H9 (cell line): ENCODE measurements around the gene ZNF749. TPM values are rescaled to one million over a fixed set of nuclear protein-coding genes. Genes with fewer than 3 reads are reported as not detected.

ENCODE experiments used
- DNase-seq: peaks from one replicate; pipeline ENCODE4 v3.0.0-alpha.2; 2017
- H2AFZ ChIP-seq: one replicate; pipeline ENCODE4 v1.6.1; 2013; ENCODE audit warnings: mild to moderate bottlenecking, low read length, control low read depth, moderate library complexity
- H2AK5ac ChIP-seq: 2 replicates; pipeline ENCODE4 v1.6.1; 2013; ENCODE audit warnings: low read length, control low read depth, mixed read lengths; ENCODE audit not compliant: insufficient read length
- H2BK120ac ChIP-seq: one replicate; pipeline ENCODE4 v1.6.1; 2013; ENCODE audit warnings: low read depth, mild to moderate bottlenecking, low read length, control low read depth, inconsistent platforms; ENCODE audit not compliant: poor library complexity, severe bottlenecking
- H2BK12ac ChIP-seq: 2 replicates; pipeline ENCODE4 v1.6.1; 2013; ENCODE audit warnings: low read length, control low read depth, mixed read lengths, low read depth; ENCODE audit not compliant: insufficient read length
- H2BK15ac ChIP-seq: 2 replicates; pipeline ENCODE4 v1.6.1; 2013; ENCODE audit warnings: low read depth, low read length, control low read depth
- H2BK20ac ChIP-seq: one replicate; pipeline ENCODE4 v1.6.1; 2013; ENCODE audit warnings: low read depth, mild to moderate bottlenecking, low read length, control low read depth, inconsistent platforms; ENCODE audit not compliant: poor library complexity, severe bottlenecking
- H2BK5ac ChIP-seq: 2 replicates; pipeline ENCODE4 v1.6.1; 2013; ENCODE audit warnings: low read length, control low read depth, mixed read lengths; ENCODE audit not compliant: insufficient read length
- H3K14ac ChIP-seq: 2 replicates; pipeline ENCODE4 v1.6.1; 2013; ENCODE audit warnings: low read length, control low read depth; ENCODE audit not compliant: insufficient read depth
- H3K18ac ChIP-seq: 2 replicates; pipeline ENCODE4 v1.6.1; 2013; ENCODE audit warnings: low read depth, mild to moderate bottlenecking, mixed read lengths, low read length, control low read depth; ENCODE audit not compliant: insufficient read length
- H3K23ac ChIP-seq: 2 replicates; pipeline ENCODE4 v1.6.1; 2013; ENCODE audit warnings: low read length, control low read depth, mixed read lengths, low read depth; ENCODE audit not compliant: insufficient read length
- H3K23me2 ChIP-seq: 2 replicates; pipeline ENCODE4 v1.6.1; 2013; ENCODE audit warnings: low read depth, mild to moderate bottlenecking, mixed read lengths, low read length, control low read depth; ENCODE audit not compliant: insufficient read length, poor library complexity, severe bottlenecking
- H3K27ac ChIP-seq: 2 replicates; pipeline ENCODE4 v1.5.1; 2013; ENCODE audit warnings: low read length, control low read depth, mixed read lengths, low read depth; ENCODE audit not compliant: insufficient read length
- H3K27me3 ChIP-seq: 2 replicates; pipeline ENCODE4 v1.6.1; 2013; ENCODE audit warnings: low read length, control low read depth, inconsistent platforms; ENCODE audit not compliant: insufficient read depth
- H3K4ac ChIP-seq: 2 replicates; pipeline ENCODE4 v1.6.1; 2013; ENCODE audit warnings: low read depth, mild to moderate bottlenecking, control low read depth, inconsistent platforms, low read length, moderate library complexity
- H3K4me1 ChIP-seq: 2 replicates; pipeline ENCODE4 v1.6.1; 2013; ENCODE audit warnings: low read length, control low read depth, inconsistent platforms; ENCODE audit not compliant: insufficient read depth
- H3K4me2 ChIP-seq: 2 replicates; pipeline ENCODE4 v1.6.1; 2013; ENCODE audit warnings: low read length, control low read depth, mixed read lengths; ENCODE audit not compliant: insufficient read length, insufficient read depth
- H3K56ac ChIP-seq: 2 replicates; pipeline ENCODE4 v1.6.1; 2013; ENCODE audit warnings: low read depth, mild to moderate bottlenecking, mixed read lengths, low read length, control low read depth; ENCODE audit not compliant: insufficient read length
- H3K79me1 ChIP-seq: 2 replicates; pipeline ENCODE4 v1.6.1; 2013; ENCODE audit warnings: low read depth, mild to moderate bottlenecking, moderate library complexity, low read length, control low read depth, inconsistent platforms; ENCODE audit not compliant: insufficient read depth, poor library complexity, severe bottlenecking
- H3K79me2 ChIP-seq: 2 replicates; pipeline ENCODE4 v1.6.1; 2013; ENCODE audit warnings: low read length, control low read depth, inconsistent platforms; ENCODE audit not compliant: insufficient read depth
- H3K9ac ChIP-seq: 2 replicates; pipeline ENCODE4 v1.6.1; 2013; ENCODE audit warnings: low read length, control low read depth, mixed read lengths; ENCODE audit not compliant: insufficient read length; ENCODE audit errors: extremely low read depth
- H3K9me3 ChIP-seq: one replicate; pipeline ENCODE4 v1.6.1; 2013; ENCODE audit warnings: low read depth, low read length, inconsistent platforms; ENCODE audit not compliant: control insufficient read depth
- H3T11ph ChIP-seq: one replicate; pipeline ENCODE4 v1.6.1; 2013; ENCODE audit warnings: mild to moderate bottlenecking, low read length, control low read depth, inconsistent platforms
- H4K20me1 ChIP-seq: one replicate; pipeline ENCODE4 v1.6.1; 2013; ENCODE audit not compliant: control insufficient read depth, insufficient read length, insufficient read depth
- H4K5ac ChIP-seq: 2 replicates; pipeline ENCODE4 v1.6.1; 2013; ENCODE audit warnings: low read depth, mild to moderate bottlenecking, mixed read lengths, low read length, control low read depth; ENCODE audit not compliant: insufficient read length
- H4K8ac ChIP-seq: replicated peaks from 2 replicates; pipeline ENCODE4 v1.6.1; 2013; ENCODE audit warnings: low read length, control low read depth, mixed read lengths, low read depth; ENCODE audit not compliant: insufficient read length
- H4K91ac ChIP-seq: 2 replicates; pipeline ENCODE4 v1.6.1; 2013; ENCODE audit warnings: low read depth, mild to moderate bottlenecking, moderate library complexity, mixed read lengths, low read length, control low read depth; ENCODE audit not compliant: insufficient read length
- H3K27ac Mint-ChIP-seq, 3 experiments: 2 replicates in 2 of 3; 3 replicates in 1 of 3; pipeline ENCODE4 v1.8.0; 2020 to 2021; ENCODE audit warnings: mixed read lengths in 3 of 3, mild to moderate bottlenecking in 1 of 3, moderate library complexity in 1 of 3
- H3K27me3 Mint-ChIP-seq: 2 replicates; pipeline ENCODE4 v1.8.0; 2021; ENCODE audit warnings: low read depth, mild to moderate bottlenecking, moderate library complexity, mixed read lengths
- H3K36me3 Mint-ChIP-seq, 3 experiments: 2 replicates in 2 of 3; 3 replicates in 1 of 3; pipeline ENCODE4 v1.8.0; 2020 to 2021; ENCODE audit warnings: low read depth in 3 of 3, mixed read lengths in 3 of 3; ENCODE audit not compliant: insufficient read depth in 1 of 3
- H3K4me1 Mint-ChIP-seq, 2 experiments: 2 replicates each; pipeline ENCODE4 v1.8.0; 2020; ENCODE audit warnings: mixed read lengths in 2 of 2
- H3K4me3 Mint-ChIP-seq, 2 experiments: 2 replicates in 1 of 2; 3 replicates in 1 of 2; pipeline ENCODE4 v1.8.0; 2020 to 2021; ENCODE audit warnings: mild to moderate bottlenecking in 2 of 2, mixed read lengths in 2 of 2, moderate library complexity in 1 of 2
- H3K9me3 Mint-ChIP-seq, 2 experiments: 2 replicates in 1 of 2; 3 replicates in 1 of 2; pipeline ENCODE4 v1.8.0; 2020; ENCODE audit warnings: mild to moderate bottlenecking in 2 of 2, mixed read lengths in 2 of 2, moderate library complexity in 1 of 2
- CTCF ChIP-seq: fragments of 200-600 bp; sonication (generic); conservative IDR thresholded peaks from 3 replicates; pipeline ENCODE4 v1.8.0; 2021; ENCODE audit warnings: antibody characterized with exemption, mild to moderate bottlenecking
- WGBS: extraction: QIAGEN DNeasy Blood & Tissue Kit; methylation state at CpG from one replicate; pipeline ENCODE4 v1.1.7; 2013; ENCODE audit warnings: missing lambda C conversion rate, low lambda C conversion rate, mixed read lengths; ENCODE audit not compliant: insufficient read length; ENCODE audit errors: extremely low coverage; 5-methylcytosine and 5-hydroxymethylcytosine counted together
- long read RNA-seq: library from polyadenylated mRNA; unstranded; transcript quantifications from one replicate; pipeline ENCODE4 v2.0.0, GENCODE V29; 2020
- total RNA-seq: library from RNA; stranded (reverse); gene quantifications from 2 replicates; pipeline ENCODE4 v1.2.1, GENCODE V29; 2021

Gene ZNF749
- 25.0 and 27.8 TPM in 2 replicates for total RNA-seq
- long read RNA-seq, transcript ZNF749-202 (2 exons, 568 nt), result major isoform, 7 of 21 reads
- long read RNA-seq, partial matches to known transcripts, result 0 of 21 reads
- long read RNA-seq, other reads (novel, unspliced or antisense), result 11 of 21 reads

GRCh38 chr19:57435062-57435978 is at the start of gene ZNF749:
Gene ZNF749, plus strand, starts transcription at chr19:57435325. Its CDS starts 254 bp downstream, at chr19:57435579.
- peak within 1 kb of the TSS; percentile 99 for H3K4me2 ChIP-seq
- peak within 1 kb of the TSS; percentile 97 for H3K14ac ChIP-seq
- H3K9ac ChIP-seq, result peak within 1 kb of the TSS; percentile 95
- H4K8ac ChIP-seq, result no peak within 1 kb of the TSS
- peak within 1 kb of the TSS; percentile 96 to 99 (median 97) for H3K27ac Mint-ChIP-seq
- WGBS, result no CpG with 5 or more reads among the region's 61 CpGs
- peaks cover 8% of the 10 kb centered on the region for H3K23me2 ChIP-seq
- no peak within 1 kb of the TSS for H2BK15ac ChIP-seq
- H3K27ac ChIP-seq, result no peak within 1 kb of the TSS
- peak within 1 kb of the TSS; percentile 91 to 96 for H3K4me3 Mint-ChIP-seq
- no peaks in the 10 kb centered on the region for H4K20me1 ChIP-seq
- no peak within 1 kb of the TSS for H3K4ac ChIP-seq
- peak within 1 kb of the TSS; percentile 57 for H3T11ph ChIP-seq
- no peak within 1 kb of the TSS for H2BK5ac ChIP-seq
- no peak within 1 kb of the TSS for H4K5ac ChIP-seq
- no peak for TF ChIP-seq CTCF
- no peaks in the 10 kb centered on the region for H3K9me3 ChIP-seq
- peak; percentile 99 for DNase-seq
- no peak within 1 kb of the TSS for H4K91ac ChIP-seq
- no peak within 1 kb of the TSS for H2AK5ac ChIP-seq
- peak within 1 kb of the TSS; percentile 12 for H2AFZ ChIP-seq
- H2BK120ac ChIP-seq, result no peak within 1 kb of the TSS
- no peak within 1 kb of the TSS for H2BK20ac ChIP-seq
- H3K23ac ChIP-seq, result no peak within 1 kb of the TSS
- no peaks in the 10 kb centered on the region for H3K27me3 ChIP-seq
- H3K9me3 Mint-ChIP-seq, result peaks cover 0 to 6% of the 10 kb centered on the region in 2 experiments; a peak in 4 of 5 replicates
- H3K56ac ChIP-seq, result no peak within 1 kb of the TSS
- H3K36me3 Mint-ChIP-seq, result peaks cover 12 to 20% (median 19%) of the 10 kb centered on the region in 3 experiments
- peak within 1 kb of the TSS; percentile 95 for H3K18ac ChIP-seq
- H3K79me1 ChIP-seq, result peaks cover 11% of the 10 kb centered on the region
- H3K27me3 Mint-ChIP-seq, result peaks cover 1% of the 10 kb centered on the region; the same call in 1 of the 2 replicates
- no peak within 1 kb of the TSS for H2BK12ac ChIP-seq
- H3K4me1 Mint-ChIP-seq, result peaks cover 16 to 20% of the 10 kb centered on the region in 2 experiments
- H3K4me1 ChIP-seq, result peaks cover 5% of the 10 kb centered on the region; the same call in 1 of the 2 replicates
- H3K79me2 ChIP-seq, result peaks cover 38% of the 10 kb centered on the region
